Endothelial cell of umbilical vein (primary cell): Measurements from ENCODE around the gene MB21D2. TPM values are rescaled to one million over a fixed set of nuclear protein-coding genes. Genes with fewer than 3 reads are reported as not detected.

Experiments used
- BruUV-seq: library from RNA; stranded (reverse); fragments of 400-500 nt; replicated peaks from 2 replicates; lab custom pipeline; 2021; lab: Mats Ljungman, UMichigan
- CTCF ChIA-PET: fragments of 300-600, 350-600 bp; sonication (Branson Sonifier 250); formaldehyde crosslinking; loops from one replicate; lab custom pipeline; 2021; ENCODE audit warnings: antibody characterized with exemption, inconsistent platforms; lab: Charles Lee
- POLR2A ChIA-PET: fragments of 300-600, 350-600 bp; sonication (Branson Sonifier 250); formaldehyde crosslinking; loops from one replicate; lab custom pipeline; 2021; ENCODE audit warnings: antibody characterized with exemption, inconsistent platforms; lab: Charles Lee
- DNase-seq: peaks from one replicate; pipeline ENCODE4 v3.0.0-alpha.2; 2011; ENCODE audit warnings: low read depth, low spot score
- FAIRE-seq: peaks from 2 replicates; lab custom pipeline; 2011; peaks lifted over from hg19 to GRCh38; lab: Jason Lieb, UNC
- H2AFZ ChIP-seq: 2 replicates; pipeline ENCODE4 v1.6.0; 2012; ENCODE audit warnings: low read depth, low read length, control low read depth, inconsistent platforms
- H3K27ac ChIP-seq: 2 replicates; pipeline ENCODE4 v1.5.1; 2011; ENCODE audit warnings: low read depth, mild to moderate bottlenecking, control low read depth, low read length, moderate library complexity; ENCODE audit not compliant: insufficient read depth
- H3K27me3 ChIP-seq, 2 experiments: 2 replicates each; pipeline versions ENCODE4 v1.6.0 to v1.6.1; 2011; ENCODE audit warnings: low read length in 2 of 2, mixed read lengths in 1 of 2; ENCODE audit not compliant: control insufficient read depth in 2 of 2, insufficient read depth in 2 of 2
- H3K36me3 ChIP-seq, 2 experiments: 2 replicates in 1 of 2; 3 replicates in 1 of 2; pipeline ENCODE4 v1.5.1; 2011; ENCODE audit warnings: low read length in 2 of 2, mild to moderate bottlenecking in 1 of 2, moderate library complexity in 1 of 2; ENCODE audit not compliant: control insufficient read depth in 2 of 2, insufficient read depth in 2 of 2; ENCODE audit errors: extremely low read depth in 1 of 2
- H3K4me1 ChIP-seq: 3 replicates; pipeline ENCODE4 v1.5.1; 2011; ENCODE audit warnings: mild to moderate bottlenecking, low read length; ENCODE audit not compliant: control insufficient read depth, insufficient read depth; ENCODE audit errors: extremely low read depth
- H3K4me2 ChIP-seq: 2 replicates; pipeline ENCODE4 v1.6.1; 2011; ENCODE audit warnings: low read length, control low read depth, mixed read lengths; ENCODE audit not compliant: insufficient read depth
- H3K4me3 ChIP-seq, 3 experiments: fragments of 200-600 bp in 1 of 3; sonication (generic), shearing (Covaris generic) in 1 of 3; replicated peaks in 1 of 3; 2 replicates each; pipeline ENCODE4 v1.5.1; 2011 to 2016; ENCODE audit warnings: control low read depth in 3 of 3, low read length in 3 of 3, mild to moderate bottlenecking in 2 of 3, inconsistent platforms in 1 of 3, low read depth in 1 of 3, moderate library complexity in 1 of 3; ENCODE audit not compliant: insufficient read depth in 1 of 3
- H3K79me2 ChIP-seq: 2 replicates; pipeline ENCODE4 v1.6.0; 2012; ENCODE audit warnings: low read length, inconsistent platforms; ENCODE audit not compliant: control insufficient read depth, insufficient read depth
- H3K9ac ChIP-seq: replicated peaks from 2 replicates; pipeline ENCODE3; 2011; ENCODE audit warnings: low read length, control low read depth; ENCODE audit not compliant: insufficient read depth; ENCODE audit errors: extremely low read depth
- H3K9me1 ChIP-seq: replicated peaks from 3 replicates; pipeline ENCODE4 v1.6.0; 2011; ENCODE audit warnings: mild to moderate bottlenecking, low read length; ENCODE audit not compliant: control insufficient read depth, insufficient read depth; ENCODE audit errors: extremely low read depth
- H3K9me3 ChIP-seq: replicated peaks from 2 replicates; pipeline ENCODE4 v1.5.1; 2012; ENCODE audit warnings: low read length, inconsistent platforms; ENCODE audit not compliant: control insufficient read depth, insufficient read depth
- H4K20me1 ChIP-seq: replicated peaks from 2 replicates; pipeline ENCODE3; 2011; ENCODE audit warnings: mild to moderate bottlenecking, low read length; ENCODE audit not compliant: control insufficient read depth, insufficient read depth; ENCODE audit errors: extremely low read depth
- EZH2 ChIP-seq: IDR thresholded peaks from 2 replicates; pipeline ENCODE4 v1.6.1; 2012; ENCODE audit warnings: borderline replicate concordance, low read depth, mild to moderate bottlenecking, moderate library complexity, low read length, inconsistent platforms; ENCODE audit not compliant: severe bottlenecking
- FOS ChIP-seq: IDR thresholded peaks from 2 replicates; pipeline ENCODE4 v1.6.1; 2011; ENCODE audit warnings: mild to moderate bottlenecking, low read length, moderate library complexity, borderline replicate concordance; ENCODE audit not compliant: insufficient read depth
- GATA2 ChIP-seq: IDR thresholded peaks from 2 replicates; pipeline ENCODE4 v1.7.0; 2011; ENCODE audit warnings: low read depth, mild to moderate bottlenecking, moderate library complexity, mixed read lengths, low read length; ENCODE audit not compliant: insufficient read length, insufficient read depth
- JUN ChIP-seq: IDR thresholded peaks from 2 replicates; pipeline ENCODE4 v1.6.1; 2011; ENCODE audit warnings: borderline replicate concordance, low read depth; ENCODE audit not compliant: insufficient read length, insufficient read depth
- MYC ChIP-seq: IDR thresholded peaks from one replicate; pipeline ENCODE4 v1.6.1; 2011; ENCODE audit warnings: mild to moderate bottlenecking, low read depth, low read length
- POLR2A ChIP-seq: IDR thresholded peaks from 2 replicates; pipeline ENCODE4 v1.6.1; 2012; ENCODE audit warnings: low read depth, mild to moderate bottlenecking, control low read depth, low read length
- POLR2AphosphoS5 ChIP-seq: IDR thresholded peaks from 2 replicates; pipeline ENCODE4 v1.6.1; 2012; ENCODE audit warnings: low read depth, mild to moderate bottlenecking, control low read depth, low read length, moderate library complexity; ENCODE audit not compliant: insufficient read depth
- dilution Hi-C: fragments of 300-500 bp; cut with MboI; formaldehyde crosslinking; loops from one replicate; pipeline ENCODE4 v1.15.0; 2019; ENCODE audit warnings: low sequenced_read_pairs; ENCODE audit not compliant: extremely low pct_ligation_motif_present
- intact Hi-C: fragments of 100-400 bp; cut with micrococcal nuclease; formaldehyde crosslinking; loops from one replicate; pipeline ENCODE4 v1.10.0; 2022
- polyA plus RNA-seq, 4 experiments: library from polyadenylated mRNA; depleted of rRNA in 3 of 4; stranded (reverse) in 3 of 4; unstranded in 1 of 4; fragments of >200 nt; gene quantifications; 2 replicates each; pipeline versions ENCODE4 v1.2.1 to v1.2.3, GENCODE V29; 2011 to 2012; ENCODE audit warnings: missing spikeins in 1 of 4
- total RNA-seq: library from RNA; stranded (reverse); gene quantifications from 2 replicates; pipeline ENCODE4 v1.2.3, GENCODE V29; 2021
- TF ChIP-seq, protein P1 (sequence below): IDR thresholded peaks from 2 replicates; pipeline ENCODE4 v1.6.1; 2011; ENCODE audit not compliant: insufficient read depth, insufficient read length
- TF ChIP-seq, protein P2 (sequence below), 2 donors: IDR thresholded peaks; 1 replicate in 1 of 2; 2 replicates in 1 of 2; pipeline ENCODE4 v1.5.1; 2011; ENCODE audit warnings: low read length in 2 of 2, mild to moderate bottlenecking in 2 of 2, moderate library complexity in 2 of 2, control low read depth in 1 of 2, inconsistent platforms in 1 of 2, low read depth in 1 of 2; ENCODE audit not compliant: insufficient read depth in 1 of 2; ENCODE audit errors: extremely low read depth in 1 of 2

Gene MB21D2
- total and polyA plus RNA-seq, 2 donors (not counting 3 experiments of a cell fraction or from before 2014, with no cell fraction given): 6.7 to 7.4 TPM

DNA sequence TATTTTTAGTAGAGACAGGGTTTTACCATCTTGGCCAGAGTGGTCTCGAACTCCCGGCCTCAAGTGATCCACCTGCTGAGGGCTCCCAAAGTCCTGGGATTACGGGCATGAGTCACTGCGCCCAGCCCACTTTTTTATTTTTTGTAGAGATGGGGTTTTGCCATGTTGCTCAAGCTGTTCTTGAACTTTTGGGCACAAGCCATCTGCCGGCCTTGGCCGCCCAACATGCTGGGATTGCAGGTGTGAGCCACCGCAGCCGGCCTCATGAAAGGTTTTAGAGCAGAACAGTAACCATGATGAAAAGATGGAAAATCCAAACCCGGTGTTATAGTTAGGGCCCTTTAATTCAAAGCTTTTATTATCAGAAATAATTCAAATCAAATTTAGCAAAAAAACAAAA lies 15.6 kb upstream of the MB21D2 start:
- no peaks in the 10 kb centered on the region for H3K4me1 ChIP-seq
- BruUV-seq: no TSS peak
- dilution Hi-C loops: no loop called here
- DNase-seq: no peak
- no peak overlapping the region for H3K4me2 ChIP-seq
- no peaks in the 10 kb centered on the region for H3K9me3 ChIP-seq
- FAIRE-seq: no peak
- H3K9ac ChIP-seq: no peak overlapping the region
- no peaks in the 10 kb centered on the region for H3K9me1 ChIP-seq
- no peak overlapping the region for H2AFZ ChIP-seq
- no peak overlapping the region for H3K4me3 ChIP-seq
- H4K20me1 ChIP-seq: no peaks in the 10 kb centered on the region
- intact Hi-C loops: no loop called here
- no peaks in the 10 kb centered on the region for H3K27me3 ChIP-seq
- no peaks in the 10 kb centered on the region for H3K79me2 ChIP-seq
- no peaks in the 10 kb centered on the region for H3K36me3 ChIP-seq
- TF ChIP-seq FOS (no peak), POLR2A (no peak), EZH2 (no peak), GATA2 (no peak), JUN (no peak), MYC (no peak)
- TF ChIP-seq, protein P1, sequence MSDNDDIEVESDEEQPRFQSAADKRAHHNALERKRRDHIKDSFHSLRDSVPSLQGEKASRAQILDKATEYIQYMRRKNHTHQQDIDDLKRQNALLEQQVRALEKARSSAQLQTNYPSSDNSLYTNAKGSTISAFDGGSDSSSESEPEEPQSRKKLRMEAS: no peak
- ChIA-PET POLR2A (no interaction called here), CTCF (interaction anchor here (0.9 to 1.4 kb wide), 2 partner anchors 9 to 108 kb away, joined by 3 read pairs; no protein-coding TSS in a partner anchor)
- no peak overlapping the region for H3K27ac ChIP-seq

DNA sequence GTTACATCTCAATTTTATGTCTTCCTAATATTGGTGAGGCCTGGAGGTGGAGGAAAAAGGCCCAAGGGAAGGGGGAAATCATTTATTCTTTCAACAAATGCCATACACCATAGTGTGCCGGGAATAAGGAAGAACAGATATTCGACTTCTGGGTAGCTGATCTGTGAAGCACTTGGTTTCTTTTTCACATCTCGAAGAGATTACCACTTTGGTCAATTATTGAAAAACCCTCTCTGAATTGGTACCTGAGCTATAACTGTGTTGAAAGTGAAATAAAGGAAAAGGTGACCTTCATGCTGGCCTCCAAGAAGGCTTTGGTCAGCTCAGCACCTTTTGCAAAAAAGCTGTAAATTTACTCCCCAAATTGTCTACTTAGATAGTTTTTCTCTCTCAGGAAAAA lies 14.2 kb upstream of the MB21D2 start:
- H3K9ac ChIP-seq: no peak overlapping the region
- CTCF ChIA-PET: interaction anchor here (0.8 to 1.4 kb wide), 3 partner anchors 9 to 109 kb away, joined by 3 to 5 read pairs (median 4); no protein-coding TSS in a partner anchor
- H2AFZ ChIP-seq: no peak overlapping the region
- DNase-seq (no peak), FAIRE-seq (no peak)
- BruUV-seq: no TSS peak
- intact Hi-C loops (no loop called here), dilution Hi-C loops (no loop called here)
- no peaks in the 10 kb centered on the region for H3K9me1 ChIP-seq
- H3K79me2 ChIP-seq: no peaks in the 10 kb centered on the region
- POLR2A ChIA-PET: no interaction called here
- no peak for TF ChIP-seq EZH2
- TF ChIP-seq, protein P1: no peak
- no peak for TF ChIP-seq FOS
- no peak for TF ChIP-seq POLR2AphosphoS5
- TF ChIP-seq MYC: no peak
- TF ChIP-seq JUN: no peak
- no peak for TF ChIP-seq POLR2A
- no peak for TF ChIP-seq GATA2
- TF ChIP-seq, protein P2, sequence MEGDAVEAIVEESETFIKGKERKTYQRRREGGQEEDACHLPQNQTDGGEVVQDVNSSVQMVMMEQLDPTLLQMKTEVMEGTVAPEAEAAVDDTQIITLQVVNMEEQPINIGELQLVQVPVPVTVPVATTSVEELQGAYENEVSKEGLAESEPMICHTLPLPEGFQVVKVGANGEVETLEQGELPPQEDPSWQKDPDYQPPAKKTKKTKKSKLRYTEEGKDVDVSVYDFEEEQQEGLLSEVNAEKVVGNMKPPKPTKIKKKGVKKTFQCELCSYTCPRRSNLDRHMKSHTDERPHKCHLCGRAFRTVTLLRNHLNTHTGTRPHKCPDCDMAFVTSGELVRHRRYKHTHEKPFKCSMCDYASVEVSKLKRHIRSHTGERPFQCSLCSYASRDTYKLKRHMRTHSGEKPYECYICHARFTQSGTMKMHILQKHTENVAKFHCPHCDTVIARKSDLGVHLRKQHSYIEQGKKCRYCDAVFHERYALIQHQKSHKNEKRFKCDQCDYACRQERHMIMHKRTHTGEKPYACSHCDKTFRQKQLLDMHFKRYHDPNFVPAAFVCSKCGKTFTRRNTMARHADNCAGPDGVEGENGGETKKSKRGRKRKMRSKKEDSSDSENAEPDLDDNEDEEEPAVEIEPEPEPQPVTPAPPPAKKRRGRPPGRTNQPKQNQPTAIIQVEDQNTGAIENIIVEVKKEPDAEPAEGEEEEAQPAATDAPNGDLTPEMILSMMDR (IDR thresholded peaks at IDR 0.05; ENCODE audit: extremely low read depth in 1 of 2, insufficient read depth in 1 of 2, low read depth in 1 of 2, low read length in 2 of 2): no peak
- H3K36me3 ChIP-seq: no peaks in the 10 kb centered on the region
- H3K9me3 ChIP-seq: no peaks in the 10 kb centered on the region
- no peak overlapping the region for H3K4me3 ChIP-seq
- no peaks in the 10 kb centered on the region for H3K4me1 ChIP-seq
- H3K27ac ChIP-seq: no peak overlapping the region
- no peaks in the 10 kb centered on the region for H4K20me1 ChIP-seq
- H3K27me3 ChIP-seq: no peaks in the 10 kb centered on the region
- H3K4me2 ChIP-seq: no peak overlapping the region
